GM23338 (cell line): ENCODE measurements around the gene ASPG. TPM values are rescaled to one million over a fixed set of nuclear protein-coding genes. Genes with fewer than 3 reads are reported as not detected.

Experiments
- ATAC-seq: fragments of 200-7000 bp; cut with Tn5 transposase; 3 replicates; pipeline ENCODE4 v1.9.1; 2020
- DNase-seq: peaks from one replicate; pipeline ENCODE4 v3.0.0-alpha.2; 2015; ENCODE audit warnings: low spot score
- H2AFZ ChIP-seq: fragments of 200-600 bp; sonication (generic); 2 replicates; pipeline ENCODE4 v1.8.0; 2016; ENCODE audit warnings: antibody characterized with exemption, mild to moderate bottlenecking, moderate library complexity
- H3F3A ChIP-seq: fragments of 200-600 bp; sonication (generic); replicated peaks from 2 replicates; pipeline ENCODE4 v1.8.0; 2017; ENCODE audit warnings: antibody characterized with exemption, mixed run types, low read depth
- H3K27ac ChIP-seq: fragments of 200-600 bp; sonication (generic); 2 replicates; pipeline ENCODE4 v1.6.1; 2016; ENCODE audit warnings: low read depth
- H3K27me3 ChIP-seq: fragments of 200-600 bp; sonication (generic); 2 replicates; pipeline ENCODE4 v1.8.0; 2016; ENCODE audit warnings: mild to moderate bottlenecking, mixed run types, moderate library complexity; ENCODE audit not compliant: insufficient read depth
- H3K36me3 ChIP-seq: fragments of 200-600 bp; sonication (generic); 2 replicates; pipeline ENCODE4 v1.8.0; 2016; ENCODE audit warnings: mild to moderate bottlenecking; ENCODE audit not compliant: insufficient read depth
- H3K4me1 ChIP-seq: fragments of 200-600 bp; sonication (generic); 2 replicates; pipeline ENCODE4 v1.8.0; 2016; ENCODE audit warnings: mild to moderate bottlenecking, moderate library complexity; ENCODE audit not compliant: insufficient read depth
- H3K4me2 ChIP-seq: fragments of 200-600 bp; sonication (generic); 2 replicates; pipeline ENCODE4 v1.7.1; 2017; ENCODE audit warnings: mixed run types
- H3K4me3 ChIP-seq: fragments of 200-600 bp; sonication (generic); 2 replicates; pipeline ENCODE4 v1.6.1; 2016; ENCODE audit warnings: mixed run types
- H3K79me2 ChIP-seq: fragments of 200-600 bp; sonication (generic); replicated peaks from 2 replicates; pipeline ENCODE4 v1.8.0; 2017; ENCODE audit warnings: mild to moderate bottlenecking; ENCODE audit not compliant: insufficient read depth
- H3K9me2 ChIP-seq: fragments of 200-600 bp; sonication (generic); 2 replicates; pipeline ENCODE4 v1.8.0; 2017; ENCODE audit not compliant: insufficient read depth
- H4K20me1 ChIP-seq: fragments of 200-600 bp; sonication (generic); replicated peaks from 2 replicates; pipeline ENCODE4 v1.8.0; 2017; ENCODE audit warnings: mild to moderate bottlenecking; ENCODE audit not compliant: insufficient read depth
- H3K27ac Mint-ChIP-seq: 2 replicates; pipeline ENCODE4 v1.8.0; 2020; ENCODE audit warnings: inconsistent platforms, mild to moderate bottlenecking, moderate library complexity, mixed read lengths
- H3K27me3 Mint-ChIP-seq: 3 replicates; pipeline ENCODE4 v1.8.0; 2022; ENCODE audit warnings: low read depth, mild to moderate bottlenecking, moderate library complexity, mixed read lengths, inconsistent platforms; ENCODE audit not compliant: insufficient read depth, poor library complexity
- H3K36me3 Mint-ChIP-seq: 3 replicates; pipeline ENCODE4 v1.8.0; 2021; ENCODE audit warnings: low read depth, mild to moderate bottlenecking, inconsistent platforms, moderate library complexity, mixed read lengths
- H3K4me1 Mint-ChIP-seq: 3 replicates; pipeline ENCODE4 v1.8.0; 2020; ENCODE audit warnings: mild to moderate bottlenecking, inconsistent platforms, mixed read lengths
- H3K4me3 Mint-ChIP-seq: 3 replicates; pipeline ENCODE4 v1.8.0; 2021; ENCODE audit warnings: moderate library complexity, mild to moderate bottlenecking, inconsistent platforms, mixed read lengths
- H3K9me3 Mint-ChIP-seq: 3 replicates; pipeline ENCODE4 v1.8.0; 2020; ENCODE audit warnings: moderate library complexity, mild to moderate bottlenecking, inconsistent platforms, mixed read lengths
- CREB1 ChIP-seq: fragments of 250-450 bp; sonication (Bioruptor Pico); IDR thresholded peaks from 2 replicates; pipeline ENCODE4 v1.5.0; 2020; ENCODE audit warnings: low read depth, mild to moderate bottlenecking, moderate library complexity
- EZH2 ChIP-seq: fragments of 200-600 bp; sonication (generic); IDR thresholded peaks from one replicate; pipeline ENCODE4 v1.8.0; 2017; ENCODE audit warnings: antibody characterized with exemption, mild to moderate bottlenecking, low read depth; ENCODE audit not compliant: unreplicated experiment
- EZH2phosphoT487 ChIP-seq: fragments of 200-600 bp; sonication (generic); IDR thresholded peaks from one replicate; pipeline ENCODE4 v1.8.1; 2018; ENCODE audit warnings: antibody characterized with exemption; ENCODE audit not compliant: unreplicated experiment
- NANOG ChIP-seq: IDR thresholded peaks from 2 replicates; pipeline ENCODE4 v1.6.1; 2016; ENCODE audit warnings: antibody characterized with exemption, borderline replicate concordance
- POLR2AphosphoS5 ChIP-seq: IDR thresholded peaks from 2 replicates; pipeline ENCODE4 v1.6.1; 2016; ENCODE audit warnings: antibody characterized with exemption, low read depth
- STAT1 ChIP-seq: IDR thresholded peaks from one replicate; pipeline ENCODE4 v1.6.1; 2016; ENCODE audit warnings: antibody characterized with exemption; ENCODE audit not compliant: unreplicated experiment
- ZNF331 ChIP-seq: fragments of 250-450 bp; sonication (Bioruptor Pico); IDR thresholded peaks from 2 replicates; pipeline ENCODE4 v1.5.0; 2020; ENCODE audit warnings: low read depth, mild to moderate bottlenecking, moderate library complexity
- polyA plus RNA-seq: library from polyadenylated mRNA; unstranded; fragments of >200 nt; fragmentation: Nextera tagmentation; extraction: Ambion mirVana; gene quantifications from 2 replicates; pipeline ENCODE4 v1.2.1, GENCODE V29; 2016
- total RNA-seq: library from RNA; depleted of rRNA; stranded (reverse); fragments of >200 nt; shearing (Covaris generic); gene quantifications from 2 replicates; pipeline ENCODE4 v1.2.3, GENCODE V29; 2014
- TF ChIP-seq, protein P1 (sequence below): IDR thresholded peaks from 2 replicates; pipeline ENCODE4 v1.6.1; 2016; ENCODE audit warnings: antibody characterized with exemption
- TF ChIP-seq, protein P2 (sequence below), 2 experiments: fragments of 200-600 bp in 1 of 2; sonication (generic) in 1 of 2; conservative IDR thresholded peaks; 2 replicates each; pipeline versions ENCODE4 v1.5.1 to v1.6.1; 2016 to 2017; ENCODE audit warnings: antibody characterized with exemption in 2 of 2, low read depth in 2 of 2, mild to moderate bottlenecking in 2 of 2, moderate library complexity in 1 of 2
- TF ChIP-seq, protein P3 (sequence below): IDR thresholded peaks from one replicate; pipeline ENCODE4 v1.6.1; 2018; ENCODE audit warnings: antibody characterized with exemption; ENCODE audit not compliant: unreplicated experiment

Gene ASPG
- total and polyA plus RNA-seq, 2 experiments from 2014 or later: 0.61 to 6.2 TPM

DNA sequence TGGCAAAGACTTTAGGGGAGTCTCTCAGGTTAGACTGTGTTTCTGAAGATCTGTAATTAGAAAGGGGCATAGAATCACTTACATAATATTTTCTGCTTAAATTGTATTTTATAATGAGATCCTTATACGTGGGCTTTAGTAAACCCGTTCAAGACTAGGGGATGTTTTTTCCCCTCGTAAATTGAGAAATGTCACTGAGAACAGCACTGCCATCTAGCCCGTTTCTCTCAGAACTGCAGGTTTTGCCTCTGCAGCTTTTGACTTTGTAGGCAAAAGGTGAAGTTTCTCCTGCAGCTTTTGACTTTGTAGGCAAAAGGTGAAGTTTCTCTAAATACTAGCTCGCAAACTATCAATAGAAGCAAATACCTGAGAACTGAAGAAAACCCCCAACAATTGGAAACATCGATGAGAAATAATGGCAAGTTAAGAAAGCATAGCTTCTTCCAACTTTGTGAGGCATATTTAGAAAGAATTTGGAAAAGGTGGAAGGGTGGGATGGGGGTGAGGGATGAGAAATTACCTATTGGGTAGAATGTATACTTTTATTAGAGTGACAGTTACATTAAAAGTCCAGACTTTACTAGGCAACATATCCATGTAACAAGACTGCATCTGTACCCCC lies 9.9 kb upstream of the ASPG start:
- peaks cover 9% of the 10 kb centered on the region; the same call in 1 of the 2 replicates for H3K9me2 ChIP-seq
- no peaks in the 10 kb centered on the region for H3F3A ChIP-seq
- no peaks in the 10 kb centered on the region for H4K20me1 ChIP-seq
- H2AFZ ChIP-seq: no peak overlapping the region
- H3K4me1 ChIP-seq: no peaks in the 10 kb centered on the region
- H3K27me3 Mint-ChIP-seq: no peaks in the 10 kb centered on the region
- H3K4me1 Mint-ChIP-seq: peaks cover 4% of the 10 kb centered on the region; the same call in 2 of the 3 replicates
- no peak overlapping the region for H3K4me3 Mint-ChIP-seq
- H3K4me3 ChIP-seq: no peak overlapping the region
- ATAC-seq: no peak
- H3K4me2 ChIP-seq: no peak overlapping the region
- no peaks in the 10 kb centered on the region for H3K36me3 ChIP-seq
- TF ChIP-seq EZH2phosphoT487 (no peak), POLR2AphosphoS5 (no peak), ZNF331 (CRISPR knock-in tag) (no peak), STAT1 (no peak), EZH2 (no peak)
- TF ChIP-seq, protein P1, sequence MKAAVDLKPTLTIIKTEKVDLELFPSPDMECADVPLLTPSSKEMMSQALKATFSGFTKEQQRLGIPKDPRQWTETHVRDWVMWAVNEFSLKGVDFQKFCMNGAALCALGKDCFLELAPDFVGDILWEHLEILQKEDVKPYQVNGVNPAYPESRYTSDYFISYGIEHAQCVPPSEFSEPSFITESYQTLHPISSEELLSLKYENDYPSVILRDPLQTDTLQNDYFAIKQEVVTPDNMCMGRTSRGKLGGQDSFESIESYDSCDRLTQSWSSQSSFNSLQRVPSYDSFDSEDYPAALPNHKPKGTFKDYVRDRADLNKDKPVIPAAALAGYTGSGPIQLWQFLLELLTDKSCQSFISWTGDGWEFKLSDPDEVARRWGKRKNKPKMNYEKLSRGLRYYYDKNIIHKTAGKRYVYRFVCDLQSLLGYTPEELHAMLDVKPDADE: no peak
- TF ChIP-seq, protein P2, sequence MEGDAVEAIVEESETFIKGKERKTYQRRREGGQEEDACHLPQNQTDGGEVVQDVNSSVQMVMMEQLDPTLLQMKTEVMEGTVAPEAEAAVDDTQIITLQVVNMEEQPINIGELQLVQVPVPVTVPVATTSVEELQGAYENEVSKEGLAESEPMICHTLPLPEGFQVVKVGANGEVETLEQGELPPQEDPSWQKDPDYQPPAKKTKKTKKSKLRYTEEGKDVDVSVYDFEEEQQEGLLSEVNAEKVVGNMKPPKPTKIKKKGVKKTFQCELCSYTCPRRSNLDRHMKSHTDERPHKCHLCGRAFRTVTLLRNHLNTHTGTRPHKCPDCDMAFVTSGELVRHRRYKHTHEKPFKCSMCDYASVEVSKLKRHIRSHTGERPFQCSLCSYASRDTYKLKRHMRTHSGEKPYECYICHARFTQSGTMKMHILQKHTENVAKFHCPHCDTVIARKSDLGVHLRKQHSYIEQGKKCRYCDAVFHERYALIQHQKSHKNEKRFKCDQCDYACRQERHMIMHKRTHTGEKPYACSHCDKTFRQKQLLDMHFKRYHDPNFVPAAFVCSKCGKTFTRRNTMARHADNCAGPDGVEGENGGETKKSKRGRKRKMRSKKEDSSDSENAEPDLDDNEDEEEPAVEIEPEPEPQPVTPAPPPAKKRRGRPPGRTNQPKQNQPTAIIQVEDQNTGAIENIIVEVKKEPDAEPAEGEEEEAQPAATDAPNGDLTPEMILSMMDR (conservative IDR thresholded peaks at IDR 0.05; ENCODE audit: low read depth in 2 of 2): peak; percentile 63 to 66
- no peak overlapping the region for H3K27ac ChIP-seq
- H3K9me3 Mint-ChIP-seq: peaks cover 17% of the 10 kb centered on the region
- H3K27me3 ChIP-seq: no peaks in the 10 kb centered on the region
- no peak overlapping the region for H3K27ac Mint-ChIP-seq
- H3K79me2 ChIP-seq: no peaks in the 10 kb centered on the region
- no peaks in the 10 kb centered on the region; the same call in 2 of the 3 replicates for H3K36me3 Mint-ChIP-seq
- DNase-seq: peak; percentile 55

DNA sequence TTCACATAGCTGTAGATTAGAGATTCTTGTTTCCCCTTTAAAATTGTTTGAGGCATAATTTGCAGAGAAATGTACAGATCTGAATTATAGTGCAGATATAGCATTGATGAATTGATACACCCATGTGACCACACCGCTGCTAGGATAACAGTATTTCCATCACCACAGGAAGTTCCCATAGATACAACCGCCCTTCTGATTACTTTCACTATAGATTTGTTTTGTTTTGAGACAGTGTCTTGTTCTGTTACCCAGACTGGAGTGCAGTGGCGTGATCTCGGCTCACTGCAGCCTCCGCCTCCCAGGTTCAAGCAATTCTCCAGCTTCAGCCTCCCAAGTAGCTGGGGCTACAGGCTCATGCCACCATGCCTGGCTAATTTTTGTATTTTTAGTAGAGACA lies 8.8 kb upstream of the ASPG start:
- no peaks in the 10 kb centered on the region for H3K27me3 ChIP-seq
- H3K79me2 ChIP-seq: no peaks in the 10 kb centered on the region
- Mint-ChIP-seq H3K4me1 (peaks cover 4% of the 10 kb centered on the region; the same call in 2 of the 3 replicates), H3K4me3 (no peak overlapping the region), H3K36me3 (no peaks in the 10 kb centered on the region), H3K27ac (no peak overlapping the region), H3K9me3 (peaks cover 17% of the 10 kb centered on the region), H3K27me3 (no peaks in the 10 kb centered on the region)
- H3K4me3 ChIP-seq: no peak overlapping the region
- no peaks in the 10 kb centered on the region for H3F3A ChIP-seq
- peaks cover 7% of the 10 kb centered on the region; the same call in 1 of the 2 replicates for H3K9me2 ChIP-seq
- TF ChIP-seq NANOG (no peak), STAT1 (no peak), CREB1 (no peak)
- TF ChIP-seq, protein P3, sequence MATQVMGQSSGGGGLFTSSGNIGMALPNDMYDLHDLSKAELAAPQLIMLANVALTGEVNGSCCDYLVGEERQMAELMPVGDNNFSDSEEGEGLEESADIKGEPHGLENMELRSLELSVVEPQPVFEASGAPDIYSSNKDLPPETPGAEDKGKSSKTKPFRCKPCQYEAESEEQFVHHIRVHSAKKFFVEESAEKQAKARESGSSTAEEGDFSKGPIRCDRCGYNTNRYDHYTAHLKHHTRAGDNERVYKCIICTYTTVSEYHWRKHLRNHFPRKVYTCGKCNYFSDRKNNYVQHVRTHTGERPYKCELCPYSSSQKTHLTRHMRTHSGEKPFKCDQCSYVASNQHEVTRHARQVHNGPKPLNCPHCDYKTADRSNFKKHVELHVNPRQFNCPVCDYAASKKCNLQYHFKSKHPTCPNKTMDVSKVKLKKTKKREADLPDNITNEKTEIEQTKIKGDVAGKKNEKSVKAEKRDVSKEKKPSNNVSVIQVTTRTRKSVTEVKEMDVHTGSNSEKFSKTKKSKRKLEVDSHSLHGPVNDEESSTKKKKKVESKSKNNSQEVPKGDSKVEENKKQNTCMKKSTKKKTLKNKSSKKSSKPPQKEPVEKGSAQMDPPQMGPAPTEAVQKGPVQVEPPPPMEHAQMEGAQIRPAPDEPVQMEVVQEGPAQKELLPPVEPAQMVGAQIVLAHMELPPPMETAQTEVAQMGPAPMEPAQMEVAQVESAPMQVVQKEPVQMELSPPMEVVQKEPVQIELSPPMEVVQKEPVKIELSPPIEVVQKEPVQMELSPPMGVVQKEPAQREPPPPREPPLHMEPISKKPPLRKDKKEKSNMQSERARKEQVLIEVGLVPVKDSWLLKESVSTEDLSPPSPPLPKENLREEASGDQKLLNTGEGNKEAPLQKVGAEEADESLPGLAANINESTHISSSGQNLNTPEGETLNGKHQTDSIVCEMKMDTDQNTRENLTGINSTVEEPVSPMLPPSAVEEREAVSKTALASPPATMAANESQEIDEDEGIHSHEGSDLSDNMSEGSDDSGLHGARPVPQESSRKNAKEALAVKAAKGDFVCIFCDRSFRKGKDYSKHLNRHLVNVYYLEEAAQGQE: no peak
- TF ChIP-seq, protein P2 (conservative IDR thresholded peaks at IDR 0.05; ENCODE audit: low read depth in 2 of 2): no peak
- TF ChIP-seq, protein P1: no peak
- H3K4me1 ChIP-seq: no peaks in the 10 kb centered on the region
- H3K36me3 ChIP-seq: no peaks in the 10 kb centered on the region
- no peak overlapping the region for H2AFZ ChIP-seq
- H4K20me1 ChIP-seq: no peaks in the 10 kb centered on the region
- no peak overlapping the region for H3K27ac ChIP-seq
- H3K4me2 ChIP-seq: no peak overlapping the region
- DNase-seq (no peak), ATAC-seq (no peak)
